Osteoblast (primary cell): ENCODE measurements around the gene ZNF521. TPM values are rescaled to one million over a fixed set of nuclear protein-coding genes. Genes with fewer than 3 reads are reported as not detected.

Source experiments
- DNase-seq: peaks from one replicate; pipeline ENCODE4 v3.0.0; 2011; ENCODE audit warnings: low spot score, mixed read lengths; ENCODE audit not compliant: insufficient read length; ENCODE audit errors: missing footprints
- H2AFZ ChIP-seq: 2 replicates; pipeline ENCODE4 v1.6.0; 2011; ENCODE audit warnings: mild to moderate bottlenecking, low read length
- H3K27ac ChIP-seq: 2 replicates; pipeline ENCODE4 v1.5.1; 2011; ENCODE audit warnings: mild to moderate bottlenecking, low read depth, low read length, moderate library complexity
- H3K27me3 ChIP-seq: 2 replicates; pipeline ENCODE4 v1.6.0; 2012; ENCODE audit warnings: mild to moderate bottlenecking, control low read depth, inconsistent platforms, low read length, moderate library complexity; ENCODE audit not compliant: insufficient read depth
- H3K36me3 ChIP-seq: 2 replicates; pipeline ENCODE4 v1.5.1; 2011; ENCODE audit warnings: mild to moderate bottlenecking, low read length, control low read depth, moderate library complexity; ENCODE audit not compliant: insufficient read depth
- H3K4me1 ChIP-seq: 2 replicates; pipeline ENCODE4 v1.5.1; 2011; ENCODE audit warnings: mild to moderate bottlenecking, low read length, control low read depth, moderate library complexity; ENCODE audit not compliant: insufficient read depth
- H3K4me2 ChIP-seq: 2 replicates; pipeline ENCODE4 v1.6.0; 2011; ENCODE audit warnings: mild to moderate bottlenecking, low read length; ENCODE audit not compliant: insufficient read depth
- H3K4me3 ChIP-seq: fragments of 200-600 bp; sonication (generic); 3 replicates; pipeline ENCODE4 v1.5.1; 2012; ENCODE audit warnings: mild to moderate bottlenecking, low read length, inconsistent platforms; ENCODE audit not compliant: insufficient read depth
- H3K79me2 ChIP-seq: 2 replicates; pipeline ENCODE4 v1.6.0; 2012; ENCODE audit warnings: mild to moderate bottlenecking, low read length, control low read depth, inconsistent platforms; ENCODE audit not compliant: insufficient read depth
- H3K9me3 ChIP-seq: 2 replicates; pipeline ENCODE4 v1.5.1; 2011; ENCODE audit warnings: low read depth, low read length, control low read depth
- H4K20me1 ChIP-seq: 2 replicates; pipeline ENCODE4 v1.6.0; 2012; ENCODE audit warnings: mild to moderate bottlenecking, low read length, control low read depth; ENCODE audit not compliant: insufficient read depth
- CTCF ChIP-seq: IDR thresholded peaks from 2 replicates; pipeline ENCODE4 v1.5.1; 2011; ENCODE audit warnings: mild to moderate bottlenecking, low read depth, low read length, moderate library complexity; ENCODE audit errors: extremely low read depth
- total RNA-seq: library from RNA; depleted of rRNA; stranded (reverse); fragments of >200 nt; gene quantifications from 2 replicates; pipeline ENCODE4 v1.2.3, GENCODE V29; 2012

Gene ZNF521
- total RNA-seq, 1 donor = 27.5 TPM

GRCh38 chr18:25166113-25166512, 185.9 kb downstream of the ZNF521 start:
- no peak for DNase-seq
- no peak overlapping the region for H3K4me3 ChIP-seq
- H3K4me2 ChIP-seq = peak overlapping the region; percentile 87
- no peaks in the 10 kb centered on the region for H3K27me3 ChIP-seq
- H3K79me2 ChIP-seq = no peaks in the 10 kb centered on the region
- no peaks in the 10 kb centered on the region for H3K36me3 ChIP-seq
- H2AFZ ChIP-seq = no peak overlapping the region
- no peak for TF ChIP-seq CTCF
- H4K20me1 ChIP-seq = no peaks in the 10 kb centered on the region
- peak overlapping the region; percentile 66 for H3K27ac ChIP-seq
- H3K4me1 ChIP-seq = peaks cover 26% of the 10 kb centered on the region
- H3K9me3 ChIP-seq = no peaks in the 10 kb centered on the region

GRCh38 chr18:25164848-25165811, 186.8 kb downstream of the ZNF521 start:
- H3K4me2 ChIP-seq = peak overlapping the region; percentile 87
- peak overlapping the region; percentile 66 for H3K27ac ChIP-seq
- no peaks in the 10 kb centered on the region for H3K79me2 ChIP-seq

GRCh38 chr18:25164211-25164847, 187.6 kb downstream of the ZNF521 start:
- H3K79me2 ChIP-seq = no peaks in the 10 kb centered on the region
- H3K27ac ChIP-seq = peak overlapping the region; percentile 66
- H2AFZ ChIP-seq = peak overlapping the region; percentile 85
- H3K36me3 ChIP-seq = no peaks in the 10 kb centered on the region
- no peak for DNase-seq
- H3K4me2 ChIP-seq = peak overlapping the region; percentile 87
- peaks cover 26% of the 10 kb centered on the region for H3K4me1 ChIP-seq
- H4K20me1 ChIP-seq = no peaks in the 10 kb centered on the region
- H3K27me3 ChIP-seq = no peaks in the 10 kb centered on the region
- no peak for TF ChIP-seq CTCF
- peak overlapping the region; percentile 68 for H3K4me3 ChIP-seq
- no peaks in the 10 kb centered on the region for H3K9me3 ChIP-seq

More at GRCh38 chr18:25164848-25165811, 186.8 kb downstream of the ZNF521 start:
- H3K4me1 ChIP-seq = peaks cover 26% of the 10 kb centered on the region
- no peak for DNase-seq
- H3K4me3 ChIP-seq = peak overlapping the region; percentile 68
- no peak for TF ChIP-seq CTCF
- no peaks in the 10 kb centered on the region for H3K36me3 ChIP-seq
- H3K27me3 ChIP-seq = no peaks in the 10 kb centered on the region
- H3K9me3 ChIP-seq = no peaks in the 10 kb centered on the region
- peak overlapping the region; percentile 85 for H2AFZ ChIP-seq
- H4K20me1 ChIP-seq = no peaks in the 10 kb centered on the region

GRCh38 chr18:25153426-25153825, 198.5 kb downstream of the ZNF521 start:
- Histone ChIP-seq H3K4me1 (no peaks in the 10 kb centered on the region), H3K27me3 (no peaks in the 10 kb centered on the region), H3K36me3 (no peaks in the 10 kb centered on the region), H4K20me1 (no peaks in the 10 kb centered on the region), H3K79me2 (no peaks in the 10 kb centered on the region), H3K27ac (no peak overlapping the region), H3K4me2 (no peak overlapping the region), H2AFZ (no peak overlapping the region), H3K4me3 (no peak overlapping the region), H3K9me3 (no peaks in the 10 kb centered on the region)
- no peak for TF ChIP-seq CTCF
- DNase-seq = no peak
